PC-3 (cell line): ENCODE measurements around the gene RAD50. TPM values are rescaled to one million over a fixed set of nuclear protein-coding genes. Genes with fewer than 3 reads are reported as not detected.
A peak's percentile ranks its signal among the peaks of the same experiment; 100 is the strongest.

ENCODE experiments used
- ATAC-seq: fragments of 200-7000 bp; cut with Tn5 transposase; 2 replicates; pipeline ENCODE4 v1.9.1; 2020; ENCODE audit warnings: mild to moderate bottlenecking, moderate library complexity
- BruUV-seq: library from RNA; stranded (reverse); fragments of 400-500 nt; replicated peaks from 2 replicates; lab custom pipeline; 2021; lab: Mats Ljungman, UMichigan
- CTCF ChIA-PET: fragments of 300-600 bp; sonication (Branson Sonifier 250); formaldehyde crosslinking; loops from one replicate; lab custom pipeline; 2022; ENCODE audit warnings: antibody characterized with exemption; lab: Charles Lee
- POLR2A ChIA-PET: fragments of 300-600 bp; sonication (Branson Sonifier 250); formaldehyde crosslinking; loops from one replicate; lab custom pipeline; 2022; ENCODE audit warnings: antibody characterized with exemption; ENCODE audit not compliant: unreplicated experiment; lab: Charles Lee
- DNase-seq: peaks from one replicate; pipeline ENCODE4 v3.0.0-alpha.2; 2015
- H2AFZ ChIP-seq: fragments of 300-600 bp; sonication (generic); 2 replicates; pipeline ENCODE4 v1.6.0; 2016; ENCODE audit warnings: antibody characterized with exemption, low read length
- H3F3A ChIP-seq: fragments of 300-600 bp; sonication (generic); one replicate; pipeline ENCODE4 v1.6.0; 2017; ENCODE audit warnings: antibody characterized with exemption, low read length, control low read depth, mild to moderate bottlenecking; ENCODE audit not compliant: unreplicated experiment
- H3K27ac ChIP-seq: fragments of 300-600 bp; sonication (generic); 2 replicates; pipeline ENCODE4 v1.5.1; 2016; ENCODE audit warnings: mild to moderate bottlenecking, low read length
- H3K27me3 ChIP-seq: fragments of 300-600 bp; sonication (generic); 2 replicates; pipeline ENCODE4 v1.6.1; 2016; ENCODE audit warnings: low read length, mixed read lengths
- H3K36me3 ChIP-seq: fragments of 300-600 bp; sonication (generic); 2 replicates; pipeline ENCODE4 v1.6.1; 2016; ENCODE audit warnings: low read depth, mixed run types, low read length, mixed read lengths
- H3K4me1 ChIP-seq: fragments of 300-600 bp; sonication (generic); 2 replicates; pipeline ENCODE4 v1.5.1; 2016; ENCODE audit warnings: low read length; ENCODE audit not compliant: insufficient read depth
- H3K4me2 ChIP-seq: fragments of 300-600 bp; sonication (generic); 2 replicates; pipeline ENCODE4 v1.6.0; 2016; ENCODE audit warnings: low read length
- H3K4me3 ChIP-seq: fragments of 300-600 bp; sonication (generic); 2 replicates; pipeline ENCODE4 v1.5.1; 2016; ENCODE audit warnings: mild to moderate bottlenecking, low read length, mixed read lengths
- H3K79me2 ChIP-seq: fragments of 300-600 bp; sonication (generic); 2 replicates; pipeline ENCODE4 v1.6.1; 2017; ENCODE audit warnings: low read length, mixed read lengths
- H3K9ac ChIP-seq: fragments of 300-600 bp; sonication (generic); 2 replicates; pipeline ENCODE4 v1.6.0; 2016; ENCODE audit warnings: mild to moderate bottlenecking, low read length
- H3K9me2 ChIP-seq: fragments of 300-600 bp; sonication (generic); replicated peaks from 2 replicates; pipeline ENCODE4 v1.6.1; 2016; ENCODE audit warnings: mixed run types, low read length, mixed read lengths
- H3K9me3 ChIP-seq: fragments of 300-600 bp; sonication (generic); 2 replicates; pipeline ENCODE4 v1.6.1; 2016; ENCODE audit warnings: low read length, mixed read lengths
- H4K20me1 ChIP-seq: fragments of 300-600 bp; sonication (generic); 2 replicates; pipeline ENCODE4 v1.6.1; 2016; ENCODE audit warnings: low read length, mixed read lengths
- CTCF ChIP-seq: fragments of 300-600 bp; sonication (generic); conservative IDR thresholded peaks from 2 replicates; pipeline ENCODE4 v1.5.1; 2017; ENCODE audit warnings: antibody characterized with exemption, low read depth, mild to moderate bottlenecking, low read length
- EZH2 ChIP-seq: fragments of 300-600 bp; sonication (generic); IDR thresholded peaks from one replicate; pipeline ENCODE4 v1.6.1; 2017; ENCODE audit warnings: antibody characterized with exemption, mild to moderate bottlenecking, low read length; ENCODE audit not compliant: unreplicated experiment
- EZH2phosphoT487 ChIP-seq: fragments of 300-600 bp; sonication (generic); IDR thresholded peaks from 2 replicates; pipeline ENCODE4 v1.6.1; 2018; ENCODE audit warnings: mild to moderate bottlenecking, antibody characterized with exemption, low read length, borderline replicate concordance
- intact Hi-C: fragments of 100-400 bp; cut with micrococcal nuclease; formaldehyde crosslinking; loops from 2 replicates; pipeline ENCODE4 v1.9.0; 2023
- total RNA-seq: library from RNA; depleted of rRNA; stranded (reverse); fragments of >200 nt; gene quantifications from 2 replicates; pipeline ENCODE4 v1.2.3, GENCODE V29; 2014

RAD50 gene
- total RNA-seq, 1 experiment from 2014 or later, result 6.7 TPM

- Histone ChIP-seq H3K79me2 (no peaks in the 10 kb centered on the region), H3K4me3 (no peak overlapping the region), H3K27ac (no peak overlapping the region), H3K9me3 (no peaks in the 10 kb centered on the region), H2AFZ (no peak overlapping the region), H3K4me2 (0 out of 2 replicates have a peak overlapping the region, but pooled peaks have one; percentile 13), H4K20me1 (no peaks in the 10 kb centered on the region), H3K9me2 (no peaks in the 10 kb centered on the region), H3F3A (peaks cover 3% of the 10 kb centered on the region), H3K9ac (no peak overlapping the region), H3K36me3 (no peaks in the 10 kb centered on the region), H3K27me3 (no peaks in the 10 kb centered on the region), H3K4me1 (peaks cover 12% of the 10 kb centered on the region)
- POLR2A ChIA-PET, result no interaction called here
- CTCF ChIA-PET, result no interaction called here
- peak; percentile 39 for DNase-seq
- intact Hi-C loops, result no loop called here
- BruUV-seq, result no TSS peak
- TF ChIP-seq CTCF (no peak), EZH2 (no peak)
- peak; percentile 29; the same call in 1 of the 2 replicates for ATAC-seq
Measured at GRCh38 chr5:132601071-132601728, 44.4 kb downstream of the RAD50 start.

GRCh38 chr5:132607095-132607494 is 50.3 kb downstream of the RAD50 start:
- Histone ChIP-seq H3K9me3 (no peaks in the 10 kb centered on the region), H4K20me1 (no peaks in the 10 kb centered on the region), H2AFZ (no peak overlapping the region), H3K36me3 (no peaks in the 10 kb centered on the region), H3F3A (no peaks in the 10 kb centered on the region), H3K27me3 (no peaks in the 10 kb centered on the region), H3K4me2 (no peak overlapping the region), H3K4me1 (no peaks in the 10 kb centered on the region), H3K27ac (no peak overlapping the region), H3K9ac (no peak overlapping the region), H3K4me3 (no peak overlapping the region), H3K9me2 (no peaks in the 10 kb centered on the region), H3K79me2 (no peaks in the 10 kb centered on the region)
- BruUV-seq, result no TSS peak
- TF ChIP-seq EZH2phosphoT487, result no peak
- no peak for TF ChIP-seq CTCF
- TF ChIP-seq EZH2, result no peak
- intact Hi-C loops, result no loop called here
- ATAC-seq (no peak), DNase-seq (no peak)
- POLR2A ChIA-PET, result no interaction called here
- CTCF ChIA-PET, result no interaction called here

GRCh38 chr5:132608107-132608506 is 51.3 kb downstream of the RAD50 start:
- Histone ChIP-seq H3K4me1 (no peaks in the 10 kb centered on the region), H3K4me2 (no peak overlapping the region), H3K36me3 (no peaks in the 10 kb centered on the region), H3K9me3 (no peaks in the 10 kb centered on the region), H4K20me1 (no peaks in the 10 kb centered on the region), H3K4me3 (no peak overlapping the region), H3K9me2 (no peaks in the 10 kb centered on the region), H2AFZ (no peak overlapping the region), H3K27ac (no peak overlapping the region), H3K27me3 (no peaks in the 10 kb centered on the region), H3F3A (no peaks in the 10 kb centered on the region), H3K9ac (no peak overlapping the region), H3K79me2 (no peaks in the 10 kb centered on the region)
- ATAC-seq, result no peak
- CTCF ChIA-PET, result no interaction called here
- intact Hi-C loops, result no loop called here
- no TSS peak for BruUV-seq
- DNase-seq, result no peak
- POLR2A ChIA-PET, result no interaction called here
- no peak for TF ChIP-seq CTCF
- TF ChIP-seq EZH2, result no peak
- TF ChIP-seq EZH2phosphoT487, result no peak
